H1 (cell line): ENCODE measurements around the gene TRIM39. TPM values are rescaled to one million over a fixed set of nuclear protein-coding genes. Genes with fewer than 3 reads are reported as not detected.

Source experiments
- EGR1 ChIP-seq: IDR thresholded peaks from 2 replicates; pipeline ENCODE4 v1.6.1; 2011; ENCODE audit warnings: low read depth, low read length, borderline replicate concordance
- KDM5A ChIP-seq: fragments of 200-600 bp; IDR thresholded peaks from 2 replicates; pipeline ENCODE4 v1.7.1; 2012; ENCODE audit warnings: mild to moderate bottlenecking, low read length, inconsistent platforms, mixed read lengths
- POLR2AphosphoS5 ChIP-seq: IDR thresholded peaks from 2 replicates; pipeline ENCODE4 v1.6.1; 2011; ENCODE audit warnings: low read depth, low read length
- RBBP5 ChIP-seq: IDR thresholded peaks from 2 replicates; pipeline ENCODE4 v1.7.1; 2012; ENCODE audit warnings: low read depth, mild to moderate bottlenecking, inconsistent platforms, low read length, moderate library complexity, borderline replicate concordance
- RXRA ChIP-seq: IDR thresholded peaks from 2 replicates; pipeline ENCODE4 v1.6.1; 2011; ENCODE audit warnings: low read depth, mild to moderate bottlenecking, low read length, moderate library complexity; ENCODE audit not compliant: insufficient read depth
- SUZ12 ChIP-seq: fragments of 200-600 bp; sonication (generic); IDR thresholded peaks from 2 replicates; pipeline ENCODE4 v1.6.1; 2012; ENCODE audit warnings: mild to moderate bottlenecking, inconsistent platforms, low read length, moderate library complexity, mixed read lengths
- YY1 ChIP-seq: IDR thresholded peaks from 2 replicates; pipeline ENCODE4 v1.6.1; 2011; ENCODE audit warnings: low read depth, mild to moderate bottlenecking, low read length
- ZNF274 ChIP-seq: IDR thresholded peaks from 2 replicates; pipeline ENCODE4 v1.7.0; 2012; ENCODE audit warnings: low read length, borderline replicate concordance; ENCODE audit errors: extremely low read depth
- polyA plus RNA-seq, 7 experiments: library from polyadenylated mRNA; depleted of rRNA in 3 of 7; stranded (reverse) in 5 of 7; unstranded in 2 of 7; fragments of >200 nt in 5 of 7; fragments of 200-250 nt in 2 of 7; gene quantifications; 1 replicate in 5 of 7; 2 replicates in 1 of 7; 4 replicates in 1 of 7; pipeline versions ENCODE4 v1.2.1 to v1.2.3, GENCODE V29; 2011 to 2013; ENCODE audit warnings: missing spikeins in 2 of 7, mixed read lengths in 2 of 7
- total RNA-seq: library from RNA; stranded (reverse); fragmentation: NEBNext Ultra II Directional; extraction: Animal tissue kit (Norgen Biotek cat#: 25700); gene quantifications from 2 replicates; pipeline ENCODE4 v1.2.1, GENCODE V29; 2021

TRIM39 gene
- total and polyA plus RNA-seq, 2 of the 8 experiments (the other 6 are each of a cell fraction or from before 2014, with no cell fraction given): 7.3 to 26.1 TPM

DNA sequence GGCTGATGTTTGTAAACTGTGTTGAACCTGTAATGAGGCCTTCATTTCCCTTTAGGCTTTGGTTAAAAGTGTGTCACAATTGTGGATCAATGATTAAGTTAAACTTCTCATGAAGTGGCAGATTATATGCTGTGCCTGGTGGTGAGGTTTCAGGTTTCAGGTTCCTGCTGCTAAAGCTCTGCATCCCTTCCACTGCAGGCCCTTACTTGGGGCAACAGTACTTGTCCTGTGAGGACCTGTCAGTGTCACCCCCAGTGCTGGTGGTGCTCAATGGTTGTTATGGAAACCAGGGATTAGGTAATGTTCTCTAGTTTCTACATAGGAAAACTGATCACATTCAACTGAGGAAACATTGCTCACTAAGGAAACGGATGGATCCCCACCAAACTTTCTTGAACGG, 36.7 kb downstream of the TRIM39 start (continued):
- TF ChIP-seq KDM5A: no peak
- no peak for TF ChIP-seq RXRA
- TF ChIP-seq RBBP5: no peak
- TF ChIP-seq POLR2AphosphoS5: no peak
- TF ChIP-seq SUZ12: no peak
- TF ChIP-seq ZNF274: no peak
- no peak for TF ChIP-seq YY1
- no peak for TF ChIP-seq EGR1
